GM12801 (cell line): ENCODE data around the gene IVNS1ABP.

Source experiments
- CTCF ChIP-seq: IDR thresholded peaks from one replicate; pipeline ENCODE4 v1.5.1; 2011; ENCODE audit warnings: control low read depth; ENCODE audit not compliant: insufficient read length; ENCODE audit errors: extremely low read depth

The IVNS1ABP gene

DNA sequence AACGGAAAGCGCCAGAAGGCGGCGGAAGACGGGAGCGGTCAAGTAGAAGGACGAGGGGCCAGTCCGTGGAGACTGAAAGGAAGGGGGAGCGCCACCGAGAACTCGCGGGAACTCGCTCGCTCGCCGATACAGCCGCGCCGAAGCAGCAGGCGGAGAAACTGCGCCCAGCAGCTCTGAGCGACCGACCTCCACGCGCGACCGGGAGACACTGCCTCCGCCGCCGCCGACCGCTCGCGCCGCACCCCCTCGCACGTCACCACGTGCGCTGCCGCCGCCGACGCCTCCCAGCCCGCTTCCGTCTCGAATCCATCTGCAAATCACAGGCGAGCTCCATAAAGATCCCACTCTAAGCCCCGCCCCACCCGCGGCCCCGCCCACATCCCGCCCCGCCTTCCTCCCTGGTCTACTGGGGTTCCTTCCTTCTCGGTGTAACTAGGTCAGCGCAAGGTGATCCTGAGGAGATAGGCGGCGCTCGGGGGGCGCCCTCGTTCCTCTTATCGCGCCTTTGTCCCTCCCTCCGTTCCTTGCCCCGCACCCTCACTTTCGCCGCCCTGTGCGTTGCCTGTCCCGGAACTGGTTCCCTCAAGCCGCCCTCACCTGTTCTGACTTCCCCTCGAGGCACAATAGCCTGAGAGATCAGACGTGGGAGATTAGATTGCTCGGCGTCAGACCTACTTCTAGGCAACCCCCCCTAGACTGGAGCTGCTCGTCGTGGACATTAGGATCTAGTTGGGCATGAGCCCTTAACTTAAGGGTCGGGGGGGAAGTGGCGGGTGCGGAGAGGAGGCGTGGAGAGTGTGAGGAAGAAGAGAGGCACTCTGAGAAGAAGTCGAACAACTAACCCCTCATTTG is at the start of gene IVNS1ABP:
Gene IVNS1ABP (minus strand): TSS at position 210 of the 852 bp plus-strand sequence. CDS start 7,750 bp downstream, outside the sequence.
- no peak for TF ChIP-seq CTCF

- TF ChIP-seq CTCF: no peak
These were observed 48.9 kb upstream of the IVNS1ABP start for GRCh38 chr1:185365951-185366350.

DNA sequence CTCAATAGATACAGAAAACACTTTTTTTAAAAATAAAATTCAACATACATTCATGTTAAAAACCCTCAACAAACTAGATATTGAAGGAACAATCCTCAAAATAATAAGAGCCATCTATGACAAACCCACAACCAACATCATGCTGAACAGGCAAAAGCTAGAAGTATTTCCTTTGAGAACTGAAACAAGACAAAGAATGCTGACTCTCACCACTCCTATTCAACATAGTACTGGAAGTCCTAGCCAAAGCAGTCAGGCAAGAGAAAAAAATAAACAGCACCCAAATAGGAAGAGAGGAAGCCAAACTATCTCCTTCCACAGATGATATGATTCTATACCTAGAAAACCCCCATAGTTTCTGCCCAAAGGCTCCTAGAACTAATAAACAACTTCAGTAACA is 46.2 kb upstream of the IVNS1ABP start:
- TF ChIP-seq CTCF: no peak

GRCh38 chr1:185360714-185361113 is 43.7 kb upstream of the IVNS1ABP start:
- TF ChIP-seq CTCF: no peak

GRCh38 chr1:185358957-185359356 is 41.9 kb upstream of the IVNS1ABP start:
- TF ChIP-seq CTCF: no peak

DNA sequence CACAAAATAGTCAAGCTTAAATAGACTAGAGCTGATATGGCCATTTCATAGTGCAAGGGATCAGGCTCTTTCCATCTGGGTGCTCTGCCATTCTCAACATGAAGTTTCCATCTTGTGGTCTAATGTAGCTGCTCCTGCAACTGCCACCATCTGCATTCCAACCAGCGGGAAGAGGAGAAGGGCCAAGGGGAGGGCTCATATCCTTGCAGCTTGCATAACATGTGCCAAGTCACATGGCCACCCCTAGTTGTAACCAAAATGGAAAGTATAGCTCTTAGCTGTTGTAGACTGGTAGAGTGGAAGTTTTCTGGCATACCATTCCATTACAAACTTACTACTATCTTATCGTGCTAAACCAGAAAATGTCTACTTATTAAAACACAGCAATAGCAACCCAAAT is 38.9 kb upstream of the IVNS1ABP start:
- no peak for TF ChIP-seq CTCF

DNA sequence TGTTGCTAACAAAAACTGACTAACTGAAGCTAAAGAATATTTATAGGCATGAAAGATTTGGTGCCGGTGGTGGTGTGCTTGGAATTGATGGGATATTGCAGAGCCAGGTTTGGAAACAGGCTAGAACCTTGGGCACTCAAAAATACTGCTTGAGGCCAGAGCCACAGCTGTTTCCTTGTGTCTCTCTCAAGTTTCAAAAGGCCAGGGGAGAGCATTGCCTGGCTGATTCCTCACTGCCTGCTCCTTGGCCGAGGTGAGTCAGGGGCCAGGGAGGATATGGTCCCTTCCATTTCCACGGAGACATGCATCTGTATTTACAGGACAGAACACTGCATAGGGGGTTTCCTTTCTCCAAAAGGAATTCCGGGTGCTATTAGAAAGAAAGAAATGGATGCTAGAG is 36.1 kb upstream of the IVNS1ABP start:
- TF ChIP-seq CTCF: no peak
